ENCODE data around the gene FREM1. TPM values are rescaled to one million over a fixed set of nuclear protein-coding genes. Genes with fewer than 3 reads are reported as not detected.

The FREM1 gene
- total and polyA plus RNA-seq, 12 donors: 2.8 to 24.1 (median 7.1) TPM

- H3K36me3 ChIP-seq (replicated peaks in 1 of 2): no peaks in the 10 kb centered on the region
- no peak for DNase-seq
- intact Hi-C loops (cut with DNase I): no loop called here
- WGBS, 4 donors: 59 to 78% (median 66%) methylated on average over 2 of the region's 2 CpGs
- no peak overlapping the region for H3K4me3 ChIP-seq
- TF ChIP-seq POLR2A (IDR thresholded peaks at IDR 0.05): no peak
- TF ChIP-seq, protein P1, sequence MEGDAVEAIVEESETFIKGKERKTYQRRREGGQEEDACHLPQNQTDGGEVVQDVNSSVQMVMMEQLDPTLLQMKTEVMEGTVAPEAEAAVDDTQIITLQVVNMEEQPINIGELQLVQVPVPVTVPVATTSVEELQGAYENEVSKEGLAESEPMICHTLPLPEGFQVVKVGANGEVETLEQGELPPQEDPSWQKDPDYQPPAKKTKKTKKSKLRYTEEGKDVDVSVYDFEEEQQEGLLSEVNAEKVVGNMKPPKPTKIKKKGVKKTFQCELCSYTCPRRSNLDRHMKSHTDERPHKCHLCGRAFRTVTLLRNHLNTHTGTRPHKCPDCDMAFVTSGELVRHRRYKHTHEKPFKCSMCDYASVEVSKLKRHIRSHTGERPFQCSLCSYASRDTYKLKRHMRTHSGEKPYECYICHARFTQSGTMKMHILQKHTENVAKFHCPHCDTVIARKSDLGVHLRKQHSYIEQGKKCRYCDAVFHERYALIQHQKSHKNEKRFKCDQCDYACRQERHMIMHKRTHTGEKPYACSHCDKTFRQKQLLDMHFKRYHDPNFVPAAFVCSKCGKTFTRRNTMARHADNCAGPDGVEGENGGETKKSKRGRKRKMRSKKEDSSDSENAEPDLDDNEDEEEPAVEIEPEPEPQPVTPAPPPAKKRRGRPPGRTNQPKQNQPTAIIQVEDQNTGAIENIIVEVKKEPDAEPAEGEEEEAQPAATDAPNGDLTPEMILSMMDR (IDR thresholded peaks at IDR 0.05): no peak
- no peaks in the 10 kb centered on the region for H3K9me3 ChIP-seq (replicated peaks in 1 of 3)
- no peak overlapping the region for H3K27ac ChIP-seq
- no peaks in the 10 kb centered on the region for H3K27me3 ChIP-seq
- no peaks in the 10 kb centered on the region for H3K4me1 ChIP-seq (replicated peaks in 1 of 2)
These were observed 27.0 kb upstream of the FREM1 start for GRCh38 chr9:14937216-14937615.

GRCh38 chr9:14936491-14936890 is 26.3 kb upstream of the FREM1 start:
- TF ChIP-seq, protein P1 (IDR thresholded peaks at IDR 0.05): no peak
- TF ChIP-seq POLR2A (IDR thresholded peaks at IDR 0.05): no peak
- no peak for DNase-seq
- no peak overlapping the region for H3K4me3 ChIP-seq
- WGBS, 4 donors: 76 to 88% (median 80%) methylated on average over 4 of the region's 4 CpGs
- intact Hi-C loops (cut with DNase I): no loop called here
- H3K36me3 ChIP-seq (replicated peaks in 1 of 2): no peaks in the 10 kb centered on the region
- no peak overlapping the region for H3K27ac ChIP-seq
- no peaks in the 10 kb centered on the region for H3K9me3 ChIP-seq (replicated peaks in 1 of 3)
- no peaks in the 10 kb centered on the region for H3K27me3 ChIP-seq
- H3K4me1 ChIP-seq (replicated peaks in 1 of 2): no peaks in the 10 kb centered on the region

GRCh38 chr9:14935964-14936363 is 25.7 kb upstream of the FREM1 start:
- WGBS, 4 donors: 61 to 79% (median 74%) methylated on average over 1 of the region's 1 CpG
- Histone ChIP-seq H3K9me3 (replicated peaks in 1 of 3) (no peaks in the 10 kb centered on the region), H3K4me3 (no peak overlapping the region), H3K36me3 (replicated peaks in 1 of 2) (no peaks in the 10 kb centered on the region), H3K27ac (no peak overlapping the region), H3K4me1 (replicated peaks in 1 of 2) (no peaks in the 10 kb centered on the region), H3K27me3 (no peaks in the 10 kb centered on the region)
- intact Hi-C loops (cut with DNase I): no loop called here
- DNase-seq: no peak
- TF ChIP-seq, protein P1 (IDR thresholded peaks at IDR 0.05): no peak
- TF ChIP-seq POLR2A (IDR thresholded peaks at IDR 0.05): no peak

DNA sequence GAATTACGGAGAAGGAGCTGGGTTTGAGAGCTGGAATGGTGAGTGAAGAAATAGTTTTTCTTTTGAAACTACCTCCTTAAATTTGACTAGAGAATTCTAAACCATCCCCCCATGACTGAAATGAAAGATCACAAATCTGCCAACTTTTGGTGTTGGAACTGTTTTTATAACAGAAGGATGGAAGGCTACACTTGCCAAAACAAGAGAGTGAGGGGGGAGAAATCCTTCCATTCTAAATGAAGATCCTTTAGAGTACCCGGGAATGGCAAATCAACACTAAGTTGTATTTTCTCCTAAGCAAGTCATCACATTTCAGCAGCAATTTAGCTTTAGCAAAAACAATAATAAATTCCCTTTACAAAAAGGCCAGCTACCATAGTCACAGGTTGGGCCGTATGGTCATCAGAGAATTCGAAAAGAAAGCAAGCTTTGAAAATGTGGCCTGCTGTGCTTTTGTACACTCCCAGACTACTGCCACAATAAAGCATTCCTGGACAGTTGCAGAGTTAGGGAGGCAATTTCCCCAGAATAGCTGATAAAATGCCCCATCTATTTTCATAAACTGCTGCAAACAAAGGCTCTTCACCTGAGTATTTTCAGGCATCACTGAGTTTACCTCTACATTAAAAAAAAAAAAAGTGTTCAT is 25.0 kb upstream of the FREM1 start:
- Histone ChIP-seq H3K36me3 (replicated peaks in 1 of 2) (no peaks in the 10 kb centered on the region), H3K27me3 (no peaks in the 10 kb centered on the region), H3K27ac (no peak overlapping the region), H3K4me1 (replicated peaks in 1 of 2) (no peaks in the 10 kb centered on the region), H3K4me3 (no peak overlapping the region), H3K9me3 (replicated peaks in 1 of 3) (no peaks in the 10 kb centered on the region)
- WGBS, 4 donors: 72 to 80% (median 74%) methylated on average over 4 of the region's 4 CpGs
- no peak for DNase-seq
- TF ChIP-seq POLR2A (IDR thresholded peaks at IDR 0.05): no peak
- TF ChIP-seq, protein P1 (IDR thresholded peaks at IDR 0.05): no peak
- intact Hi-C loops (cut with DNase I): no loop called here

Data from adrenal gland (tissue), 12 donors.